ENCODE measurements around the gene PRPF40A.
A peak's percentile ranks its signal among the peaks of the same experiment; 100 is the strongest.
"Not testable (repeated sequence)": the region's sequence is repeated elsewhere in the genome, so short reads cannot be mapped to it uniquely, and the experiment has no call there.

The PRPF40A gene

DNA sequence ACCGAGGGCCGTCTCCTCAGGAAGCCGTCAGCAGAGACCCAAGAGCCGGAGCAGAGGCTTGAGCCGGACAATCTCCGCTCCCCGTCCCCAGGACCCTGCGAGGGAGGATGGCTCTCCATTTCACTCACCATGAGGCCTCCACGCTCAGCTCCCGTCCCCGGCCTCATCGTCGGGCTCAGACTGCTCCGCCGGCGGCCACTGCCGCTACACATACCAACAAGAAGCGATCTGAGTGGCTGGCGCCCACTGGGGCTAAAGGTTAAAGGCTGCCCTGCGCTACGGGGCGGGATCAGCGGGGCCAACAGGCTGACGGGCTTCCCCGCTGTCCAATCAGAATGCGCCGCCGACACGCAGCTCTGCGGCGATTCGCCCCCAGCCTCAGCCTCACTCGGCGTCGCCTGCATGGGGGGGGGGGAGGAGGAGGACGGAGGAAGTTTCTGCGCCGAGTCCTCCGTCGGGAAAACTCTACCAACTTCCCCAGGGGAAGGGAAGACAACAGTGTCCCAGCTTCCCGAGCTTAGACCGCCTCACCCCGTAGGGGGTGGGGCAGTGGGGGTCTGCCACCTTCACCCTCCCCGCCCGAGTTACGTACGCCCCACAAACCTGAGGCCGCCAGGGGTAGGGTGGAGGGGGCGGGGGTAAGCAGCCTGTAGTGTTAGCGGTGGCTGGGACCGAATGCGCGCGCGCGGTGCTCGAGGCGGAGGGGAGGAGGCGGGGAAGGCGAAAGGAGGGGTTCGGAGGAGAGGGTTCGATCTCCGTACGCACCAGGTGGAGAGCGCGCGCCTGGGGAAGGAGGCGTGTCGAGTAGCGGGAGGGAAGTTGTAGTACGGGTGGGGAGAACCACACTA is at the start of gene PRPF40A:
TSS of gene PRPF40A (minus strand) at position 234 of the 848 bp plus-strand sequence. CDS start at position 212, 22 bp downstream.
- peak; percentile 87 for DNase-seq (ENCODE audit: low read depth)

DNA sequence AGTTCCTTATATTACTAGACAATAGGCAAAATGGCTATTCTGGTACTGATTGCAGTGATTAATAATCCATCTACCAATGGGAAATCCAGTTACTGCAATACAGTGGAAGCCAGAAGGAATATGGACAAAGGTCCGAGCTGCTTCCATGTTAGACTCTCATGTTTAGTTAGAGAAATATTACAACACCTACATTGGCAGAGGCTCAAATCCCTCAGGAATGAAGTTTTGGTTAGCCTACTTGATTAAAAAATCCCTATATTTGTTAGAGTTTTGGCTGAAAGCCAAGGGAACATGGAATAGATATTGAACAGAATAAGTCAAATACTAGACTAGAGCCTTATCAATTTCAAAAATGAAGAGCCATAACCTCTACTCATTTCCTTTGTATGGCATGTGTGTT is 49.7 kb upstream of the PRPF40A start:
- DNase-seq (ENCODE audit: low read depth), result no peak

DNA sequence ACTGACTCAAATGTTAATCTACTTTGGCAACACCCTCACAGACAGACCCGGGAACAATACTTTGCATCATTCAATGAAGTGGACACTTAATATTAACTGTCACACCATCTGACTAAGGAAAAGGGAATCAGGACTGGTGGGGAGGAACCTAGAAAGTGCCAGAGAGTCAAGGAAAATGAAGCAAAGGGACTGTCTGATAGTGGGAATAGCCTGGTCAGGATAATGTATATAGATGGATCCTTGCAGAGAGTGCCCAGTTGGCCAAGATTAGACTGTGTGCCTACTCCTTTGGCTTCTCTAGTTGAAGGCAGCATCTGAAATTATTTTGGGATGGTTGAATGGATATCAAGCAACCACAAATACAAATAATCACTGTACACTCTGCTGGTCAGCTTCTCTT is 46.4 kb upstream of the PRPF40A start:
- no peak for DNase-seq (ENCODE audit: low read depth)

DNA sequence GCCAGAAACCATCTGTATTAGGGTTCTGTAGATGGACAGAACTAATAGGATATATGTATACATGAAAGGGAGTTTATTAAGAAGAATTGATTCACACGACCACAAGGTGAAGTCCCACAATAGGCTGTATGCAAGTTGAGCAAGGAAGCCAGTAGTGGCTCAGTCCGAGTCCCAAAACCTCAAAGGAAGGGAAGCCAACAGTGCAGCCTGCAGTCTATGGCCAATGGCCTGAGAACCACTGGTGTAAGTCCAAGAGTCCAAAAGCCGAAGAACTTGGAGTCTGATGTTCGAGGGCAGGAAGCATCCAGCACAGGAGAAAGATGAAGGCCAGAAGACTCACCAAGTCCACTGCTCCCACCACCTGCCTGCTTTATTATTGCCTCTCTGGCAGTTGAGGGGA is 45.9 kb upstream of the PRPF40A start:
- DNase-seq (ENCODE audit: low read depth), result not testable (repeated sequence)

DNA sequence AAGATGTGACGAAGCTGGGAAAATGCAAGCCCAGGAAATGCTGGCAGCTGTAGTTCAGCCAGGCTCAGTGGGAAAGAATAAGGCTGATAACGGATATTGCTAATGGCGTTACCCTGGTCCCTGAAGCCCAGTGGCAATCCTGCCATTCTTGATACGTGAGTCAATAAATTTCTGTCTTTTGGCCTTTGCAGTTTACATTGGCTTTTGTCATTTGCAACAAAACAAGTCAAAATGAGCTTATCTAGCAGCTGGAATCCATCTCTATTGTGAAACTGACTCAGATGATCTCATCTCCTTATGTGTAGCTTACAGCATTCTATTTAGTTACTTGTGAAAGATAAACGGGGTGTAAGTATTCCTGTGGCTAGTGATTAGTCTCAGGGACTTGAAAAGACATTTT is 44.9 kb upstream of the PRPF40A start:
- no peak for DNase-seq (ENCODE audit: low read depth)

DNA sequence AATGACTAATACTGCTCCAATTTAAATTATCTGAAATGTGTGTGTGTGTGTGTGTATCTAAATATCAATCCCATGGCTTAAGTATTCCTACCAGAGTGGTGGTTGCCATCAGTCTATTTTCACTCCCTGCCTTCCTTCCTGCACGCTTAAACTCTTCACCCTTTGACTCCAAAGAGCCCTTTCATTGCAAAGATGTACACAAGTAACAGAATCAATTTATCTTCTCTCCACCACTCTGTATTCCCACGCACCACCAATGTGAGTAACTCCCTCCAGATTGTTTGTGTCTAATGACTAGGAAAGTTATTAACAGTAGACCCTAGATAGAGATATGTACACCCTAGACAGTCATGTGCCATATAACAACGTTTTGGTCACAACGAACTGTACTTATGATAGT is 44.0 kb upstream of the PRPF40A start:
- DNase-seq (ENCODE audit: low read depth), result no peak

DNA sequence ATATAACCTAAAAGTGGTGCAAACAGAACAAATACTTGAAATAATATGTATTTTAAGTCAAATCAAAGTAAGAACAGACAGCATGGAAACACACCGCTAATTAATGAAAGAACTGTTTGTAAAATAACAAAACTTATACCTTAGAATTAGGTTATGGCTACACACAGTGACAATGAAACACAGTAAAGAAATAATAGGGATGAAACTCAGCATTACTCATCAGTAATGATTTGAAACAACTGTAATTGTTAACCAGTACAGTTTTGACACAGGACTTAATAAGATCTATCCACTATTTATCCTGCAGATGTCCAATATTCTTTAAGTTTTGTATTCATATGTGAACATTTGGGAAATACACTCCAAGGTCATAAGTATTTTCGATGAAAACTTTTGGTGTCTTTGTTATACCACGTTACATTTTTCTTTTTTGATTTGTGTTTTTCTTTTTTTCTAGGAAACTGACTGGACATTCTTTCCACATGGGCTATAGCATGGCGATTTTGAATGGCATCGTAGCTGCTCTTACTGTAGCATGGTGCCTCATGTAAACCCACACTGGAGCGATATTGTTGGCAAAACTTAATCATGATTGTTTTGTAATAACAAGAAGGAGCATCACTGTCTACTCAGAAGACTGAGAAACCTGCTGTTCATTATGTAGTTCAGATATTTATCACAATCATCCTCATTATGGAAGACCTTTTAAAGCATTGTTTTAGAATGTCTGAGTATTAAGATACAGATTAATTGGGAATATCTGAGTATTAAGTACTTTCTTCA is 42.2 kb upstream of the PRPF40A start:
- no peak for DNase-seq (ENCODE audit: low read depth)

DNA sequence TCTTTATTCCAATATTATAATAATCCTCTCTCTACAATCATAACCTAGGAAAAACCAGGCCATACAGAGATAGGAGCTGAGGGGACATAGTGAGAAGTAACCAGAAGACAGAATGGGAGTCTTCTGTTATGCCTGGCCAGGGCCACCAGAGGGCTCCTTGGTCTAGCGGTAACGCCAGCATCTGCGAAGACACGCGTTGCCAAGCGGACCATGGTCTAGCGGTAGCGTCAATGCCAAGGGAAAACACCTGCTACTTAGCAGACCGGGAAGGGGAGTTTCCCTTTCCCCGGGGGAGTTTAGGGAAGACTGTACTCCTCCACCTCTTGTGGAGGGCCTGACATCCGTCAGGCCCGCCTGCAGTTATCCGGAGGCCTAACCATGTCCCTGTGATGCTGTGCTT is 37.8 kb upstream of the PRPF40A start:
- DNase-seq (ENCODE audit: low read depth), result no peak

DNA sequence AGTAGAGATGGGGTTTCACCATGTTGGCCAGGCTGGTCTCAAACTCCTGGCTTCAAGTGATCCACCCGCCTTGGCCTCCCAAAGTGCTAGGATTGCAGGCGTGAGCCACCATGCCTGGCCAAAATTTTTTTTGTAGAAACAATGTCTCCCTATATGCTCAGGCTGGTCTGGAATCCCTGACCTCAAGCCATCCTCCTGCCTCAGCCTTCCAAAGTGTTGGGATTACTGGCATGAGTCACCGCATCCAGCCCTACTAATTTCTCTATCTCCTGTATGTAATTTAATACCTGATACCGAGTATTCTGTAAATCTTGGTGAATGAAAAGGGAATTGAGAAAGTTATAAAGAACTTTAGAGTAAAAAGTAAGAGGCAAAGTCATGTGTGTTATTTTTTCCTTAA is 30.5 kb upstream of the PRPF40A start:
- not testable (repeated sequence) for DNase-seq (ENCODE audit: low read depth)

DNA sequence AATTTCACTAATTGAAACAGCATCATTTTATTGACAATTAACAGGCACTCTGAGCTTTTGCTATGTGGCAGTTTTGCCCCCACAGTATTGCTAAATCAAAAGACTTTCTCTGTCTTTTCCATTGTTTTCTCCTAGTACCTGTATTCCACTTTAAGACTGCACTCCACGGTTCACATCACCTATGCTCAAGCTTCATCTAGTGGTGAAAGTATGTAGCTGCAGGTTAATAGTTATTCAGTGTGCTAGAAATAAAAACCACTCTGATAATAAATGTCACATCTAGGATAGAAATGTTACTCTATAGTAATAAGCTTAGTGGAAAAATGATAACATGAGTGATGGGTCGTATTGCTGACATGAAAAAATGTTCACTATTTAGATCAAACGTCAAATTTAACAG is 25.7 kb upstream of the PRPF40A start:
- no peak for DNase-seq (ENCODE audit: low read depth)

DNA sequence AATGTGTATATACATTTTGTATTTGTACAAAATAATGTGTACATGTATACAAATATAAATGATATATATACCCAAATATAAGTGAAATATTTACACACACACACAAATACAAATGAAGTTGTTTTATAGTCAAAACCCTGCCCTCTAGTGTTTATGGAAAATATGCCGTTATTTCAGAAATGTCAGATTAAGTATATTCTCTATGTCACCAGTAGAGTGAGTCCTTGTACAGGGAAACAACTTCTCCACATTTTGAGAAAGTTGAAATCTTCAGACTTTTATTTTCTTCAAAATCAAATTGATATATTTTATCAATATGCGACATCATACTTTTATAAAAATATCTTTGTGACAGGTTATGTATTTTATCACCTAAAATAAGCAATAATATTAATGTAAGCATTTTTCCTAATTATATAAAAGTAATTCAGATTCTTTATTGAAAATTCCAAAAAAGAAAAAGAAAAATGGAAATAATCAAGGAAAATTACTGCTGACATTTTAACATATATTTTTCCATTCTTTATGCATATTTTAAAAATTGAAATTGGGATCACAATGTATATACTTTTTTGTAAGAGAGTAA is 23.6 kb upstream of the PRPF40A start:
- DNase-seq (ENCODE audit: low read depth), result no peak

DNA sequence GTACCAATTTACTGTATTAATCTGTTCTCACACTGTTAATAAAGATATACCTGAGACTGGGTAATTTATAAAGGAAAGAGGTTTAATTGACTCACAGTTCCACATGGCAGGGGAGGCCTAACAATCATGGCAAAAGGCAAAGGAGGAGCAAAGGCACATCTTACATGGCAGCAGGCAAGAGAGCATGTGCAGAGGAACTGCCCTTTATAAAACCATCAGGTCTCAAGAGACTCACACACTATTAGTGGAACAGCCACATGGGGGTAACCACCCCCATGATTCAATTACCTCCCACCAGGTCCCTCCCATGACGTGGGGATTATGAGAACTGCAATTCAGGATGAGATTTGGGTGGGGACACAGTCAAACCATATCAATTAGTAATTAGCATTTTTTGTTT is 22.4 kb upstream of the PRPF40A start:
- DNase-seq (ENCODE audit: low read depth), result not testable (repeated sequence)

DNA sequence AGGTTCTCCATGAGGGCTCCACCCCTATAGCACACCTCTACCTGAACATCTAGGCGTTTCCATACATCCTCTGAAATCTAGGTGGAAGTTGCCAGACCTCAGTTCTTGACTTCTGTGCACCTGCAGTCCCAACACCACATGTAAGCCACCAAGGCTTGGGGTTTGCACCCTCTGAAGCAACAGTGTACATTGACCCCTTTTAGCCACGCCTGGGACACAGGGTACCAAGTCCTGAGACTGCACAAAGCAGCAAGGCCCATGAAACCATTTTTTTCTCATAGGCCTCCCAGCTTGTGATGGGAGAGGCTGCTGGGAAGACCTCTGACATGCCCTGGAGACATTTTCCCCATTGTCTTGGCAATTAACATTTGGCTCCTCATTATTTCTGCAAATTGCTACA is 21.2 kb upstream of the PRPF40A start:
- DNase-seq (ENCODE audit: low read depth), result no peak

DNA sequence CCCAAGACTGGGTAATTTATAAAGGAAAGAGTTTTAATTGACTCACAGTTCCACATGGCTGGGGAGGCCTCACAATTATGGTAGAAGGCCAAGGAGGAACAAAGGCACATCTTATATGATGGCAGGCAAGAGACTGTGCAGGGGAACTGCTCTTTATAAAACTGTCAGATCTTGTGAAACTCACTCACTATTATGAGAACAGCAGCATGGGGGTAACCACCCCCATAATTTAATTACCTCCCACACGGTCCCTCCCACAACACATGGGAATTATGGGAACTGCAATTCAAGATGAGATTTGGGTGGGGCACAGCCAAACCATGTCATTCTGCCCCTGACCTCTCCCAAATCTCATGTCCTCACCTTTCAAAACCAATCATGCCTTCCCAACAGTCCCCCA is 20.2 kb upstream of the PRPF40A start:
- DNase-seq (ENCODE audit: low read depth), result not testable (repeated sequence)

DNA sequence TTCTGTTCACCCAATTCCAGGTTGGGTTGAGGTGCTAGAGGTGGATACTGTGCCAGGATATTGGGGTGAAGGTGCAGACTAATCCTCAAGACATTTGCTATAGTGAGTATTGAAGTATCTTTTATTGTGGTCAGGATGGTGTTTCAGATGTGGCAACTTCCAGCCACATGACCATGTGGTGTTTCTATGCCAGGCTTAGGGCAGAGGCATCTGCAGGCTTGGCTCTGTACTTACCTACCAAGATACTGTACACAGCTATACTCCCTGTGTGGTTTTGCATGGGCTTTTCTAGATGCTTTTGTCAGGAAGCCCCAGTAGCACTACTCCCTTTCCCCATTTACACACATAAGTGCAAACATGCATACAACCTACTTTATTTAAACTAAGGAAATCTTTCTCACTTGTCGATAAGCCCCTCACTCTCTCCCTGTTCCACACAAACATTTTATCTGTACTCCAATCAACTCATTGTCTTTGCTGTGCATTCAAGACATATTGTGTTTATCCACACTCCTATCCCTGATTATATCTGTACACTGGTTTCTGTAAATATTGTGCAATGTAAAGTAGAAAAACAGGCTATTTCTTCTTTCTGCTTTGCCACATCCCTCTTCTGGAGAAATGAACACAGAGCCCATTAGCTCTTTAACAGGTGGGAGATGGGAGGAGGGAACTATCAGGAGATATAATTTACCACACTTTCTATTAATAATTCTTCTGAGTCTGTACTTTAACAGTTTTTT is 13.5 kb upstream of the PRPF40A start:
- no peak for DNase-seq (ENCODE audit: low read depth)

DNA sequence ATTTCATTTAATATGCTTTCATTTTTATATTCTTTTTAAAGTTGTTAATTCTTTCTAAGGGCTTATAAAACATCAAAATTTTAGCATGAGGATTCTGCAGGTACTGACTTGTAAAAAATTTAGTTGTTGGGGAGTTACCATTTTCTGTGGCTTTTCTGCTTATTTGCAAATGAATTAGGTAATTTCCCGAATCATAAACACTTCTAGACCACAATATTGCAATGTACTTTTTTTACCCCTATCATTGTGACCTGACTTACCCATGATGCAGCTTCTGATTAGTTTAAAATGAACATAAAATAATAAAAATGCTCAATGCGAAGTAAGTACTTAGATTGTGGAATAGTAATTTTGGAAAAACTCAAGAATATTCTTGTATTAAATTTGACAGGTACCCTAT is 12.6 kb upstream of the PRPF40A start:
- DNase-seq (ENCODE audit: low read depth), result no peak

DNA sequence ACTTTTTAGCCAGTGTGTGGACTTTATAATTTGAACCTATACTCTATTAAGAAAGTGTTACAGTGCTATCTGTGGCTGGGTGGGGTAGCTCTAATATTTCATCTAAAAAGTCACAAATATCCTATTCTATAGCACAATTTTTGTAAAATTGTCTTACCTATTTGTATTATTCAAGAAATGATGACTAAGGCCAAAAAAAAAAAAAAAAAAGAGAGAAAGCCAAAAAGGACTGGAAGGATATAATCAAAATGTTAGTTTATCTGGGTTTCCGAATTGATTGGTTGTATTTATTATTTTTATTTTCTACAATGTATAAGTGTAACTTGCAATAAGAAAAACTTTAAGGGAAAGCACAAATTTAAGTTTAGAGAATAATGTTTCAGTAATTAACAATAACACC is 6.7 kb upstream of the PRPF40A start:
- no peak for DNase-seq (ENCODE audit: low read depth)

DNA sequence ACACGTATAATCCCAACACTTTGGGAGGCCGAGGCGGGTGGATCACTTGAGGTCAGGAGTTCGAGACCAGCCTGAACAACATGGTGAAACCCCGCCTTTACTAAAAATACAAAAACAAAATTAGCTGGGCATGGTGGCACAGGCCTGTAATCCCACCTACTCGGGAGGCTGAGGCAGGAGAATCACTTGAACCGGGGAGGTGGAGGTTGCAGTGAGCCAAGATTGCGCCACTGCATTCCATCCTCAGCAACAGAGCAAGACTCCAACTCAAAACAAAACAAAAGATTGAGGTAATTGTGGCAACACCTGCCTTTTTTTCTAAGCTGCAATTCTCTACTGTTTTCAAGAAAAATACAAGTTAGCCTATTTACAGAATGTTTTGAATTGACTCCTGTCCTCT is 5.4 kb upstream of the PRPF40A start:
- not testable (repeated sequence) for DNase-seq (ENCODE audit: low read depth)

DNA sequence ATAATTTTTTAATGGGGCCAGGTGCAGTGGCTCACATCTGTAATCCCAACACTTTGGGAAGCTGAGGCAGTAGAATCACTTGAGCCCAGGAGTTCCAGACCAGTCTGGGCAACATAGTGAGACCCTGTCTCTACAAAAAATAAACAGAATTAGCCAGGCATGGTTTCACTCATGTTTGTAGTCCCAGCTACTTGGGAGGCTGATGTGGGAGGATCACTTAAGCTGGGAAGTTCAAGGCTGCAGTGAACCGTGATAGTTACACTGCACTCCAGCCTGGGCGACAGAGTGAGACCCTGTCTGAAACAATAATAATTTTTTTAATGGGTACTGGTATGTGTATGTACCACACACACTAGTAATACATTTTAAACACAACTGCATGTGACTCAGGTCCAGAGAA is 3.5 kb upstream of the PRPF40A start:
- no peak for DNase-seq (ENCODE audit: low read depth)

DNA sequence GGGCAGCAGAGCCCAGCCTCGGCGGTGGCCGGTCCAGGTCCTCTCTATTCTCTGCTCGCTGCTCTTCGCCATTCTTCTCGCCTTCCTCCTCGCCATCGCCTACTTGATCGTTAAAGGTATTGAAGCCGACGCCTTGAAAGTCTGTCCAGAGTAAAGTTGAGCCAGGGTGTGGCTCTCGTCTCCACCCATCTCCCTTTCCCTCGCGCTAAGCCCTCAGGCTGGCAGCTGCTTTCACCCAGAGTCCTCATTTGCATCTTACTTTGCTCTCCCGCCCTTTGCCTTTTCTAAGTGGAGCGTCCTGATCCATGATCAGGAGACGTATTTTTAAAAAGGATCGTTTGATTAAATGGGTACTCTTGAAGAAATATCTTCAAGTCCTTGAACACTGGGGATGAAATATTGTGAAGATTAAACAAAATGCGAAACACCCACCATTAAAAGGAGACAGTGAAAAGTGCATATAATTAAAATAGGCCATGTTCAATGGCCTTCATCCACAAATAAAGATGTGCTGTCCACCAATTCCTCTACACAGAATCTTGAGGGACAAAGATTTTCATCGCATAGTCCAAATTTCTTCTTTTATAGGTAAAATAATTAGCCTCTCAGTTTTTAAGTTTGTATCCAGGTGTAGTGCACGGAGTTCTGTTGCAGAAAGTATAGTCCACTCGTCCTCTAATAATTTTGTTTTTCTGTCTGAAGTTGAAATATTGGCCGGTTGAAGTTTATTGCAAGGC is 1.8 kb upstream of the PRPF40A start:
- DNase-seq (ENCODE audit: low read depth), result no peak

DNA sequence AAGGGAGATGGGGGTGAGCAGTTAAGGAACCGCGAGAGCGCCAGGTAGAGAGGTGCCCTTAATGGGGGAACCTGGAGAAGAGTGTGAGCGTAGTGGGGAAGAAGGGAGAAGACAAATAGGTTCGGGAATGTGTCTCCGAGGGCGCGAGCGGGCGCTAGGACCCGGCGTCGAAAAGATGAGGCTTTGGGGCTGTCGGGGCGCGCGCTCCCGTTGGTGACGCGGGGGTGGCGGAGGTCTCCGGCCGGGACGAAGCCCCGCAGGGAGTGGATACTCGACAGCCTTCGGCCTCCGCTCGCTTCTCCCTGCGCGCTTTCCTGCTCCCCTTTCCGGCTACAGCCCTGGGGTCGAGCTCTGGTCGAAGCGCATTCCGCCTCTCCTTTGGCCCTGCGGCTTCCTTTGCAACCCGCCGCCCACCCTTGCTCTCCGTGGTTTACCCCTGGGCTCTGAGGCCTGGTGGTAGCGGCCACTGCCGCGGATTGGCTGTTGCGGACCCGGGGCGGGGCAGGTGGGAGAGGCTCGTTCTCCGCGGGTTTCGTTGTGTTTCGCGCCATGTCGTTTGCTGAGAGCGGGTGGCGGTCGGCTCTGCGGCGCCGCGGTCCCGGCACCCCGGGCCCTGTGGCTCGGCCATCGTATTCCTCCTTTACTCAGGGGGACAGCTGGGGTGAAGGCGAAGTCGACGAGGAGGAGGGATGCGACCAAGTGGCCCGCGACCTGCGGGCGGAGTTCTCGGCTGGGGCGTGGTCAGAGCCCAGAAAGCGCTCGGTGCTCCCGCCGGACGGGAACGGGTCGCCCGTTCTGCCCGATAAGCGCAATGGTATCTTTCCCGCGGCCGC is 1.0 kb upstream of the PRPF40A start, which contains the start of gene ARL6IP6:
TSS of gene ARL6IP6 (plus strand) at position 545 of the 833 bp plus-strand sequence. CDS start at position 550, 5 bp downstream.
- peak; percentile 55 for DNase-seq (ENCODE audit: low read depth)

All from CMK (cell line).